Natural killer cell (primary cell): ENCODE results near the gene SV2C. TPM values are rescaled to one million over a fixed set of nuclear protein-coding genes. Genes with fewer than 3 reads are reported as not detected.

Experiments
- ATAC-seq, 3 donors: fragments of 150-1000 bp in 2 of 3; fragments of 200-7000 bp in 1 of 3; cut with Tn5 transposase; 1 replicate in 1 of 3; 2 replicates in 2 of 3; pipeline ENCODE4 v1.10.0; 2021; ENCODE audit warnings: mild to moderate bottlenecking in 2 of 3, moderate library complexity in 2 of 3
- DNase-seq, 2 donors: peaks; one replicate each; pipeline versions ENCODE4 v3.0.0 to v3.0.0-alpha.2; 2013 to 2021; ENCODE audit warnings: mixed read lengths in 1 of 2
- H3K27ac ChIP-seq: one replicate; pipeline ENCODE4 v1.5.1; 2013; ENCODE audit warnings: mild to moderate bottlenecking, low read length
- H3K27me3 ChIP-seq: one replicate; pipeline ENCODE4 v1.6.1; 2013; ENCODE audit warnings: low read length; ENCODE audit not compliant: control insufficient read depth, insufficient read depth
- H3K36me3 ChIP-seq: one replicate; pipeline ENCODE4 v1.6.1; 2013; ENCODE audit warnings: low read length; ENCODE audit not compliant: control insufficient read depth, insufficient read depth
- H3K4me1 ChIP-seq: one replicate; pipeline ENCODE4 v1.6.1; 2013; ENCODE audit warnings: low read length; ENCODE audit not compliant: control insufficient read depth, insufficient read depth
- H3K4me3 ChIP-seq: one replicate; pipeline ENCODE4 v1.5.1; 2013; ENCODE audit warnings: low read length
- H3K9me3 ChIP-seq: one replicate; pipeline ENCODE4 v1.6.1; 2013; ENCODE audit warnings: low read length; ENCODE audit not compliant: control insufficient read depth, insufficient read depth
- H3K27ac Mint-ChIP-seq, 2 donors: one replicate each; pipeline ENCODE4 v1.8.0; 2022; ENCODE audit warnings: mild to moderate bottlenecking in 2 of 2, mixed read lengths in 2 of 2, moderate library complexity in 1 of 2
- H3K27me3 Mint-ChIP-seq, 2 donors: one replicate each; pipeline ENCODE4 v1.8.0; 2022; ENCODE audit warnings: low read depth in 2 of 2, mixed read lengths in 2 of 2
- H3K36me3 Mint-ChIP-seq: one replicate; pipeline ENCODE4 v1.8.0; 2022; ENCODE audit warnings: mixed read lengths
- H3K4me1 Mint-ChIP-seq, 2 donors: one replicate each; pipeline ENCODE4 v1.8.0; 2022; ENCODE audit warnings: mixed read lengths in 2 of 2
- H3K4me3 Mint-ChIP-seq: one replicate; pipeline ENCODE4 v1.8.0; 2022; ENCODE audit warnings: mild to moderate bottlenecking, moderate library complexity, mixed read lengths
- H3K9me3 Mint-ChIP-seq, 2 donors: one replicate each; pipeline ENCODE4 v1.8.0; 2022; ENCODE audit warnings: mixed read lengths in 2 of 2
- WGBS: methylation state at CpG from one replicate; pipeline ENCODE4 v1.1.7; 2013; ENCODE audit warnings: missing lambda C conversion rate; ENCODE audit not compliant: insufficient coverage; 5-methylcytosine and 5-hydroxymethylcytosine counted together
- intact Hi-C: fragments of 100-400 bp; cut with micrococcal nuclease; formaldehyde crosslinking; loops from one replicate; pipeline ENCODE4 v1.14.2; 2022
- total RNA-seq, 4 donors: library from RNA; stranded (reverse); fragments of 120-200 nt in 1 of 4; gene quantifications; one replicate each; pipeline versions ENCODE4 v1.2.3 to v1.2.4, GENCODE V29; 2013 to 2022
- TF ChIP-seq, protein P1 (sequence below): fragments of 200-600 bp; IDR thresholded peaks from one replicate; pipeline ENCODE4 v1.8.0; 2022; ENCODE audit warnings: antibody characterized with exemption

Gene SV2C
- total RNA-seq, 3 donors from 2014 or later (not counting 1 experiment from before 2014, with no cell fraction given), result not detected

DNA sequence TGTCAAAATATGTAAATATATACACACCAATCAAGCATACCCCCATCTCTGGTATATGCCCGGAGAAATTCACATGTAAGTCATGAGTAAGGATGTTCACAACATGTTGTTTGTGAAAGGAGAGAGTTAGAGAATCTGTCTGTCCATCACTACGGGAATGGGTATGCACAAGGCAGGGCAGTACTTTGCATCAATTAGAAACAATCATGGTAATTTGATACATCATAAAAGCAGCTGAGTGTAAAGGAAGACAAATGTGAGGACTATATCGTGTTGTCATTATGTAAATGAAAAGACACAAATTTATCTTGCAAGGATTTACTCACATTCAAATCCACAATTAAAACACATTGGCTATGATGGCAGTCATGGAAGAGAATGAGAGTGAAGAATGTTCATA is 146.7 kb downstream of the SV2C start:
- no peaks in the 10 kb centered on the region for H3K4me1 Mint-ChIP-seq
- 100% methylated on average over 1 of the region's 3 CpGs for WGBS

DNA sequence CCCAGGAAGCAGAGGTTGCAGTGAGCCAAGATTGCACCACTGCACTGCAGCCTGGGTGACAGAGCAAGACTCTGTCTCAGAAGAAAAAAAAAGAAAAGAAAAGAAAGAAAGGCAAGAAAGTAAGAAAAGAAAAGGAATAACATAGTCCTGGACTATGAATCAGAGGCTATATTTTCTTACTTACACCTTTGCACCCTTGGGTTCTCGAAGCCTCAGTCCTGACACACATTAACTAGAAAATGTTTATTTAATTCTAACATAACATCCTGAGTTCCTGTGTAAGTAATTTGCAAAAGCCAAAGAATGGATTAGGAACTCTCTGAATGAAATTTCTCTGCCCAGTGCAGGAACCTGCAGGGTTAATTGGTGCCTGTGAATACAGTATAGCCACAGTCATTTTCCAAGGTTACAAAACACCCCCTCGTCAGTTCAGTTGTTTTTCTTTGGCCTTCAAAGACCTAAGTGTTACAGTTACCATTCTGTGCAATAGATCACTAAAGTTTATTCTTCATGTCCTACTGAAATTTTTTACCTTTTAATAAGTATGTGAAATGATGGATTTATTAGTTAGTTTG is 147.6 kb downstream of the SV2C start:
- H3K27ac Mint-ChIP-seq, result no peak overlapping the region
- H3K9me3 Mint-ChIP-seq, result no peaks in the 10 kb centered on the region
- Histone ChIP-seq H3K27me3 (no peaks in the 10 kb centered on the region), H3K27ac (no peak overlapping the region), H3K4me1 (no peaks in the 10 kb centered on the region), H3K4me3 (no peak overlapping the region), H3K9me3 (no peaks in the 10 kb centered on the region), H3K36me3 (no peaks in the 10 kb centered on the region)
- intact Hi-C loops, result no loop called here
- no peaks in the 10 kb centered on the region for H3K36me3 Mint-ChIP-seq
- 78% methylated on average over 1 of the region's 2 CpGs for WGBS
- H3K4me3 Mint-ChIP-seq, result no peak overlapping the region
- ATAC-seq (no peak), DNase-seq (no peak)
- TF ChIP-seq, protein P1, sequence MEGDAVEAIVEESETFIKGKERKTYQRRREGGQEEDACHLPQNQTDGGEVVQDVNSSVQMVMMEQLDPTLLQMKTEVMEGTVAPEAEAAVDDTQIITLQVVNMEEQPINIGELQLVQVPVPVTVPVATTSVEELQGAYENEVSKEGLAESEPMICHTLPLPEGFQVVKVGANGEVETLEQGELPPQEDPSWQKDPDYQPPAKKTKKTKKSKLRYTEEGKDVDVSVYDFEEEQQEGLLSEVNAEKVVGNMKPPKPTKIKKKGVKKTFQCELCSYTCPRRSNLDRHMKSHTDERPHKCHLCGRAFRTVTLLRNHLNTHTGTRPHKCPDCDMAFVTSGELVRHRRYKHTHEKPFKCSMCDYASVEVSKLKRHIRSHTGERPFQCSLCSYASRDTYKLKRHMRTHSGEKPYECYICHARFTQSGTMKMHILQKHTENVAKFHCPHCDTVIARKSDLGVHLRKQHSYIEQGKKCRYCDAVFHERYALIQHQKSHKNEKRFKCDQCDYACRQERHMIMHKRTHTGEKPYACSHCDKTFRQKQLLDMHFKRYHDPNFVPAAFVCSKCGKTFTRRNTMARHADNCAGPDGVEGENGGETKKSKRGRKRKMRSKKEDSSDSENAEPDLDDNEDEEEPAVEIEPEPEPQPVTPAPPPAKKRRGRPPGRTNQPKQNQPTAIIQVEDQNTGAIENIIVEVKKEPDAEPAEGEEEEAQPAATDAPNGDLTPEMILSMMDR, result no peak
- H3K4me1 Mint-ChIP-seq, result no peaks in the 10 kb centered on the region
- H3K27me3 Mint-ChIP-seq, result peaks cover 0 to 10% of the 10 kb centered on the region in 2 donors

More for the DNA sequence above, 146.7 kb downstream of the SV2C start:
- Histone ChIP-seq H3K27me3 (no peaks in the 10 kb centered on the region), H3K4me3 (no peak overlapping the region), H3K4me1 (peaks cover 2% of the 10 kb centered on the region), H3K9me3 (no peaks in the 10 kb centered on the region), H3K27ac (no peak overlapping the region), H3K36me3 (no peaks in the 10 kb centered on the region)
- intact Hi-C loops, result no loop called here
- Mint-ChIP-seq H3K36me3 (no peaks in the 10 kb centered on the region), H3K9me3 (no peaks in the 10 kb centered on the region), H3K27ac (no peak overlapping the region), H3K27me3 (peaks cover 0 to 10% of the 10 kb centered on the region in 2 donors), H3K4me3 (no peak overlapping the region)
- no peak for ATAC-seq
- TF ChIP-seq, protein P1, result no peak
- DNase-seq, result no peak

DNA sequence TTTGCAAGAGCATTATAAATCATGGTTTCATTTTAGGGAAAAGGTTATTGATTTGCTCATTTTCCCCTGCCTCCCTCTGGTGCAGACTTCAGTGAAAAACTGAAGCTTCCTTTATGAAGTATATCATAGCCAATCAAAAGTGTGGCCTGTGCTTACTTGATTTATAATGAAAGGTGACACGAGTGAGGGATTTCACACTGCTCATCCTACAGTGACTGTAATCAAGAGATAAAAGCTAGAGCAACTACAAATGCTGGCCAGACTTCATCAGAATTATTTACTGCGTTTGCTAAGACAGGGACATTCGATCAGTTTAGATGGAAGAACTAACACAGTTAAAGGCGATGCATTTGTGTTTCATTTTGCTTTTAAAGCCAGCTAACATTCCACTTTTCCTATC is 151.5 kb downstream of the SV2C start:
- Mint-ChIP-seq H3K4me1 (no peaks in the 10 kb centered on the region), H3K9me3 (peaks cover 0 to 2% of the 10 kb centered on the region in 2 donors), H3K27me3 (peaks cover 9 to 13% of the 10 kb centered on the region in 2 donors), H3K4me3 (no peak overlapping the region), H3K36me3 (peaks cover 7% of the 10 kb centered on the region), H3K27ac (no peak overlapping the region)
- H3K4me1 ChIP-seq, result no peaks in the 10 kb centered on the region
- 93% methylated on average over 4 of the region's 4 CpGs for WGBS
- DNase-seq, result no peak
- intact Hi-C loops, result no loop called here
- ATAC-seq, result no peak
- no peak overlapping the region for H3K4me3 ChIP-seq
- no peaks in the 10 kb centered on the region for H3K36me3 ChIP-seq
- no peaks in the 10 kb centered on the region for H3K27me3 ChIP-seq
- TF ChIP-seq, protein P1, result no peak
- no peak overlapping the region for H3K27ac ChIP-seq
- H3K9me3 ChIP-seq, result no peaks in the 10 kb centered on the region

DNA sequence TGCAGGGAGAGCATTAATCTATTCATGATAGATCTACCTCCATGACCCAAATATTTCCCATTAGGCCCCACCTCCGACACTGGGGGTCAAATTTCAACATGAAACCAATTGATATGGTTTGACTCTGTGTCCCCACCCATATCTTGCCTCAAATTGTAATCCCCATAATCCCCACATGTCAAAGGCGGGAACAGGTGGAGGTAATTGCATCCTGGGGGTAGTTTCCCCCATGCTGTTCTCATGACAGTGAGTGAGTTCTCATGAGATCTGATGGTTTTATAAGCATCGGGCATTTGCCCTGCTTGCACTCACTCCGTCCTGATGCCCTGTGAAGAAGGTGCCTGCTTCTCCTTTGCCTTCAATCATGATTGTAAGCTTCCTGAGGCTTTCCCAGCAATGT is 153.5 kb downstream of the SV2C start:
- Histone ChIP-seq H3K4me3 (no peak overlapping the region), H3K9me3 (no peaks in the 10 kb centered on the region), H3K36me3 (no peaks in the 10 kb centered on the region), H3K27me3 (no peaks in the 10 kb centered on the region), H3K27ac (no peak overlapping the region), H3K4me1 (no peaks in the 10 kb centered on the region)
- no peak for DNase-seq
- 92% methylated on average over 4 of the region's 4 CpGs for WGBS
- no peaks in the 10 kb centered on the region for H3K4me1 Mint-ChIP-seq
- H3K4me3 Mint-ChIP-seq, result no peak overlapping the region
- TF ChIP-seq, protein P1, result no peak
- H3K9me3 Mint-ChIP-seq, result peaks cover 0 to 2% of the 10 kb centered on the region in 2 donors
- H3K27ac Mint-ChIP-seq, result no peak overlapping the region
- ATAC-seq, result no peak
- H3K36me3 Mint-ChIP-seq, result peaks cover 7% of the 10 kb centered on the region
- intact Hi-C loops, result no loop called here
- H3K27me3 Mint-ChIP-seq, result peaks cover 4 to 13% of the 10 kb centered on the region in 2 donors
